SK-N-MC (cell line): ENCODE results near the gene SIMC1.
"Not testable (repeated sequence)": the region's sequence is repeated elsewhere in the genome, so short reads cannot be mapped to it uniquely, and the experiment has no call there.

Source experiments
- DNase-seq: peaks from one replicate; pipeline ENCODE4 v3.0.0-alpha.2; 2011; ENCODE audit warnings: low read depth, low spot score
- H3K27ac ChIP-seq: fragments of 200-600 bp; sonication (generic); 2 replicates; pipeline ENCODE4 v1.5.1; 2016; ENCODE audit warnings: mixed run types
- H3K36me3 ChIP-seq: fragments of 200-600 bp; sonication (generic); 2 replicates; pipeline ENCODE4 v1.6.1; 2017; ENCODE audit warnings: antibody characterized with exemption, low read length, mixed read lengths; ENCODE audit not compliant: insufficient read depth
- H3K4me3 ChIP-seq: fragments of 200-600 bp; sonication (generic); 2 replicates; pipeline ENCODE4 v1.5.1; 2016
- H3K9ac ChIP-seq: fragments of 200-600 bp; sonication (generic); 2 replicates; pipeline ENCODE4 v1.8.0; 2017; ENCODE audit warnings: mixed run types, mixed read lengths; ENCODE audit not compliant: insufficient read length
- H3K9me3 ChIP-seq: fragments of 200-600 bp; sonication (generic); 2 replicates; pipeline ENCODE4 v1.6.1; 2017; ENCODE audit warnings: low read depth, mild to moderate bottlenecking, antibody characterized with exemption, low read length, moderate library complexity, mixed read lengths
- EZH2 ChIP-seq: fragments of 200-600 bp; sonication (generic); IDR thresholded peaks from one replicate; pipeline ENCODE4 v1.6.1; 2017; ENCODE audit warnings: antibody characterized with exemption
- FOXP2 ChIP-seq: optimal IDR thresholded peaks from 2 replicates; pipeline ENCODE3; 2011; ENCODE audit warnings: mild to moderate bottlenecking, moderate library complexity; ENCODE audit not compliant: insufficient read depth; ENCODE audit errors: extremely low read length, control extremely low read depth
- POLR2AphosphoS5 ChIP-seq: IDR thresholded peaks from 2 replicates; pipeline ENCODE4 v1.6.1; 2012; ENCODE audit warnings: mild to moderate bottlenecking, low read depth, low read length, borderline replicate concordance

The SIMC1 gene

GRCh38 chr5:176197234-176197858 lies 40.9 kb upstream of the SIMC1 start:
- DNase-seq, H3K9me3 ChIP-seq, H3K27ac ChIP-seq: not testable (repeated sequence)

GRCh38 chr5:176198299-176198698 lies 39.9 kb upstream of the SIMC1 start:
- not testable (repeated sequence) for H3K4me3 ChIP-seq

More at GRCh38 chr5:176197234-176197858, 40.9 kb upstream of the SIMC1 start:
- H3K9ac ChIP-seq, H3K4me3 ChIP-seq, H3K36me3 ChIP-seq: not testable (repeated sequence)

GRCh38 chr5:176198991-176199733 lies 39.1 kb upstream of the SIMC1 start:
- DNase-seq, H3K27ac ChIP-seq, H3K9me3 ChIP-seq, H3K36me3 ChIP-seq, H3K4me3 ChIP-seq, H3K9ac ChIP-seq: not testable (repeated sequence)

More at GRCh38 chr5:176198299-176198698, 39.9 kb upstream of the SIMC1 start:
- not testable (repeated sequence) for H3K36me3 ChIP-seq, H3K27ac ChIP-seq, H3K9ac ChIP-seq, H3K9me3 ChIP-seq, DNase-seq

GRCh38 chr5:176199803-176200399 lies 38.3 kb upstream of the SIMC1 start:
- not testable (repeated sequence) for H3K4me3 ChIP-seq, H3K36me3 ChIP-seq, H3K9me3 ChIP-seq, DNase-seq, H3K27ac ChIP-seq, H3K9ac ChIP-seq

GRCh38 chr5:176201811-176202210 lies 36.4 kb upstream of the SIMC1 start:
- no peak for DNase-seq
- TF ChIP-seq EZH2 = no peak
- no peak for TF ChIP-seq FOXP2
- TF ChIP-seq POLR2AphosphoS5 = no peak
- no peaks in the 10 kb centered on the region for H3K9me3 ChIP-seq
- H3K27ac ChIP-seq = no peak overlapping the region
- H3K4me3 ChIP-seq = no peak overlapping the region
- no peaks in the 10 kb centered on the region for H3K36me3 ChIP-seq
- H3K9ac ChIP-seq = no peak overlapping the region

- TF ChIP-seq EZH2 = no peak
- TF ChIP-seq POLR2AphosphoS5 = no peak
- TF ChIP-seq FOXP2 = no peak
- DNase-seq = no peak
- H3K4me3 ChIP-seq = no peak overlapping the region
- H3K9ac ChIP-seq = no peak overlapping the region
- no peaks in the 10 kb centered on the region for H3K36me3 ChIP-seq
- no peak overlapping the region for H3K27ac ChIP-seq
- no peaks in the 10 kb centered on the region for H3K9me3 ChIP-seq
Observed at GRCh38 chr5:176203086-176203485, 35.1 kb upstream of the SIMC1 start.

- not testable (repeated sequence) for H3K9ac ChIP-seq, H3K9me3 ChIP-seq, H3K27ac ChIP-seq, H3K4me3 ChIP-seq, H3K36me3 ChIP-seq, DNase-seq
Observed at GRCh38 chr5:176203535-176203934, 34.7 kb upstream of the SIMC1 start.

GRCh38 chr5:176214466-176215021 lies 23.7 kb upstream of the SIMC1 start:
- H3K4me3 ChIP-seq, H3K9ac ChIP-seq, H3K36me3 ChIP-seq, H3K9me3 ChIP-seq, H3K27ac ChIP-seq, DNase-seq: not testable (repeated sequence)

- H3K27ac ChIP-seq, H3K9me3 ChIP-seq, H3K36me3 ChIP-seq, DNase-seq, H3K4me3 ChIP-seq, H3K9ac ChIP-seq: not testable (repeated sequence)
Observed at GRCh38 chr5:176216393-176216916, 21.8 kb upstream of the SIMC1 start.

- not testable (repeated sequence) for DNase-seq, H3K36me3 ChIP-seq, H3K4me3 ChIP-seq, H3K9ac ChIP-seq, H3K9me3 ChIP-seq, H3K27ac ChIP-seq
Observed at GRCh38 chr5:176217188-176217729, 21.0 kb upstream of the SIMC1 start.

GRCh38 chr5:176217764-176218163 lies 20.5 kb upstream of the SIMC1 start:
- not testable (repeated sequence) for H3K36me3 ChIP-seq

GRCh38 chr5:176222006-176222405 lies 16.2 kb upstream of the SIMC1 start:
- H3K9me3 ChIP-seq, H3K4me3 ChIP-seq, H3K36me3 ChIP-seq, H3K9ac ChIP-seq, DNase-seq, H3K27ac ChIP-seq: not testable (repeated sequence)

More at GRCh38 chr5:176217764-176218163, 20.5 kb upstream of the SIMC1 start:
- H3K9me3 ChIP-seq, H3K9ac ChIP-seq, H3K4me3 ChIP-seq, DNase-seq, H3K27ac ChIP-seq: not testable (repeated sequence)

GRCh38 chr5:176228358-176228757 lies 9.9 kb upstream of the SIMC1 start:
- not testable (repeated sequence) for H3K36me3 ChIP-seq, H3K9me3 ChIP-seq, H3K4me3 ChIP-seq, DNase-seq, H3K9ac ChIP-seq, H3K27ac ChIP-seq
